ENCODE measurements around the gene COBL.
"Not testable (repeated sequence)": the region's sequence is repeated elsewhere in the genome, so short reads cannot be mapped to it uniquely, and the experiment has no call there.

Gene COBL

GRCh38 chr7:51219261-51219988 is 97.2 kb downstream of the COBL start:
- in situ Hi-C loops (cut with HindIII; ENCODE audit: low sequenced_read_pairs) = no loop called here
- H3K4me3 ChIP-seq (ENCODE audit: low read depth, low read length) = no peak overlapping the region
- no peak for TF ChIP-seq CTCF (IDR thresholded peaks at IDR 0.05; ENCODE audit: low read depth, low read length)
- DNase-seq (ENCODE audit: low read depth, low spot score) = no peak

- in situ Hi-C loops (cut with HindIII; ENCODE audit: low sequenced_read_pairs) = no loop called here
- DNase-seq (ENCODE audit: low read depth, low spot score) = no peak
- TF ChIP-seq CTCF (IDR thresholded peaks at IDR 0.05; ENCODE audit: low read depth, low read length) = no peak
- H3K4me3 ChIP-seq (ENCODE audit: low read depth, low read length) = no peak overlapping the region
Observed at GRCh38 chr7:51217804-51218203, 98.8 kb downstream of the COBL start.

GRCh38 chr7:51214098-51214497 is 102.5 kb downstream of the COBL start:
- DNase-seq (ENCODE audit: low read depth, low spot score) = no peak
- in situ Hi-C loops (cut with HindIII; ENCODE audit: low sequenced_read_pairs) = no loop called here
- H3K4me3 ChIP-seq (ENCODE audit: low read depth, low read length) = no peak overlapping the region
- TF ChIP-seq CTCF (IDR thresholded peaks at IDR 0.05; ENCODE audit: low read depth, low read length) = no peak

- in situ Hi-C loops (cut with HindIII; ENCODE audit: low sequenced_read_pairs) = no loop called here
- no peak for TF ChIP-seq CTCF (IDR thresholded peaks at IDR 0.05; ENCODE audit: low read depth, low read length)
- no peak overlapping the region for H3K4me3 ChIP-seq (ENCODE audit: low read depth, low read length)
- no peak for DNase-seq (ENCODE audit: low read depth, low spot score)
Observed at GRCh38 chr7:51213618-51214017, 103.0 kb downstream of the COBL start.

- DNase-seq (ENCODE audit: low read depth, low spot score) = no peak
- in situ Hi-C loops (cut with HindIII; ENCODE audit: low sequenced_read_pairs) = no loop called here
- H3K4me3 ChIP-seq (ENCODE audit: low read depth, low read length) = no peak overlapping the region
- TF ChIP-seq CTCF (IDR thresholded peaks at IDR 0.05; ENCODE audit: low read depth, low read length) = no peak
Observed at GRCh38 chr7:51210766-51211165, 105.8 kb downstream of the COBL start.

- no peak overlapping the region for H3K4me3 ChIP-seq (ENCODE audit: low read depth, low read length)
- no peak for DNase-seq (ENCODE audit: low read depth, low spot score)
- no peak for TF ChIP-seq CTCF (IDR thresholded peaks at IDR 0.05; ENCODE audit: low read depth, low read length)
- in situ Hi-C loops (cut with HindIII; ENCODE audit: low sequenced_read_pairs) = no loop called here
Observed at GRCh38 chr7:51209426-51209825, 107.2 kb downstream of the COBL start.

GRCh38 chr7:51208125-51208524 is 108.5 kb downstream of the COBL start:
- in situ Hi-C loops (cut with HindIII; ENCODE audit: low sequenced_read_pairs); H3K4me3 ChIP-seq (ENCODE audit: low read depth, low read length); DNase-seq (ENCODE audit: low read depth, low spot score): not testable (repeated sequence)
